MCF 10A (cell line): ENCODE measurements around the gene CNOT8. TPM values are rescaled to one million over a fixed set of nuclear protein-coding genes. Genes with fewer than 3 reads are reported as not detected.

Experiments used
- BruUV-seq: library from RNA; stranded (reverse); fragments of 400-500 nt; replicated peaks from 2 replicates; lab custom pipeline; 2021; lab: Mats Ljungman, UMichigan
- CTCF ChIA-PET: fragments of 300-600 bp; sonication (Branson Sonifier 250); formaldehyde crosslinking; extraction: SDS; loops from one replicate; lab custom pipeline; 2021; ENCODE audit warnings: antibody characterized with exemption, inconsistent platforms; lab: Yijun Ruan, JAX
- POLR2A ChIA-PET: fragments of 300-600, 350-650 bp; sonication (Branson Sonifier 250); formaldehyde crosslinking; extraction: SDS; loops from one replicate; lab custom pipeline; 2020; ENCODE audit warnings: antibody characterized with exemption, inconsistent platforms; lab: Yijun Ruan, JAX
- DNase-seq: peaks from one replicate; pipeline ENCODE4 v3.0.0-alpha.2; 2018; ENCODE audit not compliant: unreplicated experiment
- H3K27ac Mint-ChIP-seq: one replicate; pipeline ENCODE4 v1.8.0; 2022; ENCODE audit warnings: mild to moderate bottlenecking, low read depth, mixed read lengths; ENCODE audit not compliant: unreplicated experiment
- H3K27me3 Mint-ChIP-seq: one replicate; pipeline ENCODE4 v1.8.0; 2022; ENCODE audit warnings: mixed read lengths; ENCODE audit not compliant: insufficient read depth, unreplicated experiment
- H3K36me3 Mint-ChIP-seq: one replicate; pipeline ENCODE4 v1.8.0; 2022; ENCODE audit warnings: mild to moderate bottlenecking, moderate library complexity, mixed read lengths; ENCODE audit not compliant: insufficient read depth, unreplicated experiment
- H3K4me1 Mint-ChIP-seq: one replicate; pipeline ENCODE4 v1.8.0; 2022; ENCODE audit warnings: mixed read lengths; ENCODE audit not compliant: insufficient read depth, unreplicated experiment
- H3K4me3 Mint-ChIP-seq: one replicate; pipeline ENCODE4 v1.8.0; 2022; ENCODE audit warnings: mild to moderate bottlenecking, moderate library complexity, mixed read lengths; ENCODE audit not compliant: unreplicated experiment
- H3K9me3 Mint-ChIP-seq: one replicate; pipeline ENCODE4 v1.8.0; 2022; ENCODE audit warnings: mixed read lengths; ENCODE audit not compliant: unreplicated experiment
- CTCF ChIP-seq: fragments of 200-600 bp; IDR thresholded peaks from one replicate; pipeline ENCODE4 v1.8.0; 2022; ENCODE audit warnings: antibody characterized with exemption, mild to moderate bottlenecking; ENCODE audit not compliant: unreplicated experiment
- intact Hi-C: fragments of 100-400 bp; cut with micrococcal nuclease; formaldehyde crosslinking; loops from 2 replicates; pipeline ENCODE4 v1.14.1; 2022
- total RNA-seq: library from RNA; stranded (reverse); gene quantifications from 2 replicates; pipeline ENCODE4 v1.2.3, GENCODE V29; 2022

Gene CNOT8
- total RNA-seq, 1 experiment from 2014 or later, result 52.3 TPM

- H3K27ac Mint-ChIP-seq, result no peak overlapping the region
- no peaks in the 10 kb centered on the region for H3K27me3 Mint-ChIP-seq
- TF ChIP-seq CTCF, result no peak
- ChIA-PET CTCF (interaction anchor here (1.0 kb wide), 1 partner anchor 16 kb away, joined by 3 read pairs; the partner anchor contains the start of gene FAXDC2), POLR2A (interaction anchor here (0.8 to 2.3 kb wide), 9 partner anchors 8 to 217 kb away, joined by 3 to 10 read pairs (median 4); partner anchors contain the start of genes CNOT8 and GEMIN5)
- intact Hi-C loops, result no loop called here
- peaks cover 24% of the 10 kb centered on the region for H3K4me1 Mint-ChIP-seq
- no peak overlapping the region for H3K4me3 Mint-ChIP-seq
- no peak for DNase-seq
- no TSS peak for BruUV-seq
- H3K36me3 Mint-ChIP-seq, result peaks cover 97% of the 10 kb centered on the region
- no peaks in the 10 kb centered on the region for H3K9me3 Mint-ChIP-seq
Measured at GRCh38 chr5:154866841-154867240, 8.4 kb downstream of the CNOT8 start.

GRCh38 chr5:154868702-154869101, 10.3 kb downstream of the CNOT8 start:
- no TSS peak for BruUV-seq
- Mint-ChIP-seq H3K9me3 (no peaks in the 10 kb centered on the region), H3K4me1 (peaks cover 12% of the 10 kb centered on the region), H3K27me3 (no peaks in the 10 kb centered on the region), H3K27ac (no peak overlapping the region), H3K4me3 (no peak overlapping the region), H3K36me3 (peaks cover 99% of the 10 kb centered on the region)
- intact Hi-C loops, result no loop called here
- POLR2A ChIA-PET, result interaction anchor here (0.6 to 2.3 kb wide), 5 partner anchors 8 to 219 kb away, joined by 3 to 10 read pairs (median 4); partner anchors contain the start of gene CNOT8
- TF ChIP-seq CTCF, result peak; percentile 25
- peak; percentile 38 for DNase-seq
- CTCF ChIA-PET, result interaction anchor here (0.6 to 1.4 kb wide), 11 partner anchors 11 to 1532 kb away, joined by 3 to 8 read pairs (median 3); no protein-coding TSS in a partner anchor

- no peaks in the 10 kb centered on the region for H3K9me3 Mint-ChIP-seq
- TF ChIP-seq CTCF, result no peak
- CTCF ChIA-PET, result interaction anchor here (1.1 kb wide), 1 partner anchor 222 kb away, joined by 3 read pairs; no protein-coding TSS in a partner anchor
- H3K4me3 Mint-ChIP-seq, result no peak overlapping the region
- no peak for DNase-seq
- no peaks in the 10 kb centered on the region for H3K4me1 Mint-ChIP-seq
- H3K27ac Mint-ChIP-seq, result no peak overlapping the region
- H3K36me3 Mint-ChIP-seq, result peaks cover 99% of the 10 kb centered on the region
- H3K27me3 Mint-ChIP-seq, result no peaks in the 10 kb centered on the region
- intact Hi-C loops, result no loop called here
- BruUV-seq, result no TSS peak
- POLR2A ChIA-PET, result interaction anchor here (1.0 to 1.8 kb wide), 4 partner anchors 13 to 42 kb away, joined by 3 to 8 read pairs (median 4); no protein-coding TSS in a partner anchor
Measured at GRCh38 chr5:154871734-154872133, 13.3 kb downstream of the CNOT8 start.

- BruUV-seq, result no TSS peak
- Mint-ChIP-seq H3K9me3 (no peaks in the 10 kb centered on the region), H3K4me1 (no peaks in the 10 kb centered on the region), H3K27ac (no peak overlapping the region), H3K27me3 (no peaks in the 10 kb centered on the region), H3K36me3 (peaks cover 86% of the 10 kb centered on the region), H3K4me3 (no peak overlapping the region)
- TF ChIP-seq CTCF, result no peak
- intact Hi-C loops, result no loop called here
- CTCF ChIA-PET, result interaction anchor here (0.7 to 0.9 kb wide), 2 partner anchors 29 to 45 kb away, joined by 3 read pairs; no protein-coding TSS in a partner anchor
- POLR2A ChIA-PET, result no interaction called here
- DNase-seq, result no peak
Measured at GRCh38 chr5:154873791-154874331, 15.4 kb downstream of the CNOT8 start.
